ENCODE measurements around the gene MACROD2.

MACROD2 gene

DNA sequence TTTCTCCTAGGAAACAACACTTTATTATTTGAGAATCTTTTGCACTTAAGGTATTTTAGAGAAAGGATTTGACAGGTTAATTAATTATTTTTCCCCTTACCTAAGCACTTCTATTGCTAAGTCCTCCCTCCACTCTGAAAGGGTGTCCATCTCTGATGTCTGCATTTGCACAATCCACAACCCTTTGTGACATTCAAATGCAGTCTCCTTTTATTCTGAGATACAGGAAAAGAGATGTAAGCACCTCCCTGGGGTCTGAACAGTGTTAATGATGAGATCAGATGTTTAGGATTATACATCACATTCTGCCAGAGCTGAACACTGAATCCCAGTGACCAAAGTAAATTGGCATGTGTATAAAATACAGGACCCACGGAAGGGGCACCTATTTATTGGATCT lies 1206.3 kb downstream of the MACROD2 start:
- DNase-seq = no peak

DNA sequence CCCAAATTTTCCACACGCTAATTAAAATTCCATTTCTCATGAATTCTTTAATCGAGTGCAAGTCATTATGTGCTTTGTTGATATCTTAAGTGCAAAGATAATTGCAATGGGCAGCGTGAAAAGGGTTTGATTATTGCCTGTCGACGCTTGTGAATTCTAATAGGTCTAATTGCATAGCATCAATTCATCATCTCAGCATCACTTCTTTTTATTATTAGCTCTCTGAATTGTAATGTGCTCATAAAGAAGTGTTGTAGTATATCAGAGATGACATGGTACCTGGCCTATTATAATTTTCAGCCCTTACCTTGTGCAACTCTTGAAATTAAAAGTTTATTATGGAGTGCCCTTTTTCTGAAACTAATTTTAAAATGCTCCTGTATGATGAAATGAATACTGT lies 1208.9 kb downstream of the MACROD2 start:
- DNase-seq = no peak

DNA sequence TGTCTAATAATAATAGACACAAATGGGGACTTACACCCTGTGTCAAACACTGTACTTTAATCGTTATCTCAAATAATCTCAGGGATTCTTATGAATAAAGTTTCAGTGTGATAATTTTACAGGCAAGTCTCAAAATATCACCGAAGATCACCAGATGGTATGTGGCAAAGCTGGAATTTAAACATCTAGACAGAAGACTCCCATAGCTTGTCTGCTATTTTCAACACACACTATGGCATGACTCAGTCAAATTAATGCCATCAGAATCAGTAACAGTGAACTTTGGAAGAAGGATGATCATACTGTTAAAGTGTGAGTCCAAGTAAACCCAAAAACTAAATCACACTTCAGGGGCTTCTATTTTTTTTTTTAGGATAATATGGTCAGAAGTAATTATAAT lies 1209.7 kb downstream of the MACROD2 start:
- DNase-seq = no peak

DNA sequence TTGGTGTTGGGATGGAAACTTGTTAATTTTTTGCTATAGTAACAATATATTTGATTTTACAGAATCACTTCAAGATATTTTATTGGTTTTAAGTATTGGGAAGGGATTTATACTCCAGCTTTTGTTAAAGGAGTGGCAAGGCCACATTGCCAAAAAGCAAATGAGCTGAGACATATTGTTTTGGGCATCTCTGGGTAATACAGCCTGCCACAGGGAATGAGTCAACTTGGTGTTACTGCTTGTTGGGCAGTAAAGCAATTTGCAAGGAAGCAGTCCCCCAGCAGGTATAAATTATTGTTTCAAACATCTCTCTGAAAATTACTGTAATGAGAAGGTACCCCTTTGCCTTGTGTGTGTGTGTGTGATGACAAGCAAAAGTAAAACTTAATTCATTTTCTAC lies 1210.4 kb downstream of the MACROD2 start:
- no peak for DNase-seq

DNA sequence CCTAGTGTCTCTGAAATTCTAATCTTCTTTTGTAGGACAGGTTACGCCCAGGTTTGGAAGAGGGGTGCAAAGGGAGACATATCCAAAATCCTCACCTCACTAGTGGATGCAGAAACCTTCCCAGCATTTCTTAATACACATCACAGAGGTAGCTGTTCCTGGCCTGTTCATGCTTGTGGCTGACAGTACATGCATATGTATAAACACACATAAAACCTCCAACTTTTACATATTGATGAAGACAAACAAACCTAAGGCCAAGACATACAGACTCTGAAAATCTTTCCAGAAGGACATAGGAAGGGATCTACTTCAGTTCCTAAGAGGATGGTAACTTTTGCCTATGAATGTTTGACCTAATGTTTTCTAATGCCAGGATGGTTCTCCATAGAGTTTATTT lies 1214.2 kb downstream of the MACROD2 start:
- no peak for DNase-seq

DNA sequence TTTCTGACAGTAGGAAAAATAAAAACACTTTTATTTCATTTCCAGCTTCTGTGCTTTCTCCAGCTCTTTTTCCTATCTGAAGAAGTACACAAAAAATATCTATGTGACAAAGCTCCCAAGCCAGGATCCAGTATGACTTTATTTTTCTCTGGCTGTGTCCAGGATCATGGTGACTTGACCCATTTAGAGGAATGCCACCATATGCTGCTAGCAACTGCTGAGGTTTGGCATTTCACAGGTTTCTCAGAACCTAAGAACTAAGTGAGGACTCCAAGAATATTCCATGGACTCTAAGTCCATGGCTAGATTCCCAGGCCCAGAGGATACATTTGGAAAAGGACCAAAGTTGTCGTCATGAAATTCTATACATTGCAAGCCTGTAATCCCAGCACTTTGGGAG lies 1218.7 kb downstream of the MACROD2 start:
- DNase-seq = no peak

DNA sequence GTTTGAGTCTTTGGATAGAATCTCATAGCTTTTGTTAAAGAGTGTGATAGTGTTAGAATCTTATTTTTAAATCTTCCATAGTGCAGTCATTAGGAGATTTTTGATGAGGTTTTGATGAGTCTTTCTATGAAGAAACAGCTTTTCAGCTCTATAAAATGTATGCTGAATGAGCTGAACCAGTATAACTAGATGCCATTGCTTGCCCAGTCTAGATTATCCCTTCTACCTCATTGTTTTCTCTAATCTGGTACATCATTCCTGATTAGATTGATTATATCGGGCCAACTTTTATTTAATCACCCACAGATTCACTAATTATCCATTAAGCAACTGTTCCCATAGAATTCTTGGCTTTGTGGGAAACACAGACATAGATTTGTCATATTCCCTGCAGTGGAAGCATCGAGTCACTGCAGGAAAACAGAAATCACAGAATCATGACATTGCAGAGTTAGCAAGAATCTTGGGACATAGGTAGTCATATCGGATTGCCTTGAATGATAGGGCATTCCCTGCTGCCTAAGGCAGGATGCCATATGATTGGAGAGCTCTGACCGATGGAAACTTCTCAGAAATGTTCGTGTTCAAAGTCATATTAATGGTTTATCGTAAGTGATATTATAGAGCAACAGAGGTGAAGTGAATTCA lies 1224.8 kb downstream of the MACROD2 start:
- no peak for DNase-seq

DNA sequence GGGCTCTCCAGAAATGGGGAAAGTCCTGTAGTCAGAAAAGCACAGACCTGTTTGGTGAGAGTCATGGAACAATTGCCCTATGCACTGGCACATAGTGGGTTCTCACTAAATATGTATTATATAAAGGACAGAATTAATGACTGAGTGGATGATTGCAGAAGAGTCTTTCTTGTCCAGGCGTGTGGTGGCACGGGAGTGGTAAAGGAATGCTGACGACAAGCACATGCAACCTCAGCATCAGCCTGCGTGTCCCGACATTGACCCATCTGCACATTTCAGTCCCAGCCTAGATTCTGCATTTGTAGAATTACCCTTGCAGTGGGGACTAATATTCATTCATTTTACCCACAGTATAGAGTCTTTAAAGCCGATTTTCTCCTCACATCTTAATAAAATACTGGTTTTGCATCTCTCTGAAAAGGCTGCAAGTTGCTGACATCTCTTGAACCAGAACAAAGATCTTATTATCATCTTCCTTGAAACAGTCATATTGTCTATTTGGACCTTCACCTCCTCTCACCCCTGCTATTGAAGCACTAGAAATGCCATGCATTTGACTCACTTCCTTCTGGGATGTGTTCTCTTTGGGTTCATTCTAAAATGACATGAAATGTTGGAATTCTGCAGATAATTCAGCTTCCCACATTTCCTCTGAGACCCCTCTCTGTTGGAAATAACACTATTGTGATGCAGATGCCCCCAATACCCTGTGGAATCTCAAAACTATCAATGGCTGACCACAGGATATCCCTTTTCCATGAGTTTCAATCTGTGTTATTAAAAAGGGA lies 1225.7 kb downstream of the MACROD2 start:
- DNase-seq = no peak

DNA sequence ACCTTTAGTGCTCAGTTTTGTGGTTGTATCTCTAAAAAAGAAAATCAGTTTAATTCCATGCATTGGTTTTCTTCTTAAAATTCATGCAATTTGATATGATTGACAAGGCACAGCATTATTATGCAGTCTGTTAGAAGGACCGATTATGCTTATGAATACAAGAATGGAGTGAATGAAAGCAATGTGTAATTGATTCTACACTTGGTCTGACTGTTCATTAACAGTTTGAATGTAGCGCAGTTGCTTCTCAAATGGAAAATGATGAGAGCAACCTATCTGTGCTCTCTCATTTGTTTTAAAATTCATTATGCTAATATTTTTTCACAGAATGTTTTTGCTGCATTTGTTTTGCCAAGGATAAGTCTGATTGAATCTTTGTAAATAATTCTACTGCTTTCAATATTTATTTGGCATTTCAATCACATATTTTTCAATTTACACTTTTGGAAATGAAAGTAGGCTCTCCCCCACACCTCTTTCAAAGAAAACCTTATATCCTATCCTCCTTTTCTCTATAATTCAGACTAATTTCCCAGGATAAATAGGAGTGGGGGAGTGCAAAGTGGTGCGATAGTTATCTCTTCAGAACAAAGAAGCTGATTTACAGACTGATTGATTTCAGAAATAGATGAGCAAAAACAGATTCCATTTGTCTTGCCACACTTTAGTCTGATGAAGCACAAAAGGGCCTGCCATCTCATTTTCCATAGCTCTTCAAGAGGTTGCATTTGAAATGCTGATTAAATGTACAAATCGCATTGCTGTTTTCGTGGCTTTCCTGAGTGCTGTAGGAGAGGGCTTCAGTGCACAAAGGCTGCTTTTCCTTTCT lies 1227.4 kb downstream of the MACROD2 start:
- no peak for DNase-seq

DNA sequence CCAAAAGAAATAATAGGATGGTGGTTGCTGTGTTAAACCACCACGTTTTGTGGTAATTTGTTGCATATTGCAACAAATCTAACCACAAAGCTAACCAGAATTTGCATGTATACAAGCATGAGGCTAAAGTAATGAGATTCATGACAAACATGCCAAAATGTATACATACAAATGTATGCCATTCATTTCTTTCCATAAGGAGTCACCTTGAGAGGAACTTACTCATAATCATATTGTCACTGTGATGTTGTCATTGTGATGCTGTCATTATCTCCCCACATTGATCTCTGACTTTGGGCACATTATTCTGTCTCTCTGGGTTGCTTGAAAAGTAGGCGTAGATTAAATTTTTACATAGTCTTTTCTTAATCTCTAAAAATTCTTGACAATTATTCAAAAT lies 1228.9 kb downstream of the MACROD2 start:
- no peak for DNase-seq

DNA sequence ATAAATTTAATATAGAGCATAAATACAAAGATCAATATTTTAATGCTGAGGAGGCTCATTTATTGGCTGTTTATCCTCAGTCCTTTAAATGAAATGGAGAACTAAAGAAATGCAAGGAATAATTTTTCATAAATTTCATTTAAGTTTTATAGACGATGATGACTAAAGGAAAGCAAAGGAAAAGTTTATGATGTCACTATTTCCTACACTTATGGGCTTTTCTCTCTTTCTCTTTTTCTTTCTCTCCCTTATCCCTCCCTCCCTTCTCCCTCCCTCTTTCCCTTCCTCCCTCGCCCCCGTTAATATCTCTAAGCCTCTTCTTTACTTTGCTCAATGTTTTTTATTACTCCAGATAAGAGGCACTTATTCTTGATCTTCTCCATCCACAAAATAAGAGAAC lies 1231.8 kb downstream of the MACROD2 start:
- DNase-seq = no peak

DNA sequence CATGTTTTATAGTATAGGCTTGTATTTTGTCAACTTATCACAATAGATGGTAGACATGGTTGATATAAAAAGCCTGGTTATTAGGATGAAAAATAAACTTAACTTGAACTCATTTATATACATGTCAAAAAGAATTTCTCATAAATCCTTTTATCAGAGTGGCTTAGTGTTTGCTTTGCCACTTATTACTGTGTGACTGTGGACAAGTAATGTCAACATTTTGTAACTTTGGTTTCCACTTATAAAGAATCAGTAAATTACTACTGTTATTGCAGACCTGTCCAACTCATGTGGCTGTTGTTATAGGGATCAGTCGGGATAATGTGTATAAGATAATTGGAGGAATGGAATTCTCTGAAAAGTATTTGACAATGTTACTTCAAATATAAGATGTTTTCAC lies 1236.9 kb downstream of the MACROD2 start:
- DNase-seq = no peak

DNA sequence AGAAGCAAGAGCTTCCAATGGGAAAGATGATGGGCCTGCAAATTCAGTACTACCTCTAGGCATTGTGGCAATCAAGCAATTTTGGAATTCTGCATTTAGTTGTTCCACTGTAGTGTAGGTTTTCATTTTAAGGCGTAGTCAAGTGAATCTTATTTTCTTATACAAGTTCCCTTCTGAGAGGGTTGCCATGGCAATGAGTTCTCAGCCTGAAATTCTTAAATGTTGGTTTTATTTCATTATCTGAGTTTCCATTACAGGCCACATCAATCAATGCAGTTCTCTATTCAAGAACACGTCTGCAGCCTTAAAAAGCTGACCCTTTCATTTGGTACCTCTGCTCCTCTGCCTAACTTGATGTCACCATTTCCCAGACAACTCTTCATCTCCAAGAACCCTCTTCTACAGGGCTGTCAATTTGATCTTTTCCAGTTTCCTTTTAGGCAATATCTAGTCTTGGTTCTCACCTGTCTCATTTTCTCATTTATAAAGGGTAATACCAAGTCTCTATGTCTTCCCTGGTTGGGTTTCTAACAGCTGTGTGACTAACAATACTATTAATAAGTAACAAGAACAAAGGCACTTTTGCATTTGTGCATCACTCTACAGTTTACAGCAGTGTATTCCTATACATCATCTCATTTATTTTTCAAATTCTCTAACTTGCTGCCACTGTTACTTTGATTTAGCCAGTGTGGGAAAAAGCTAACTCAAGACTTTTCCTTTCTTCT lies 1240.3 kb downstream of the MACROD2 start:
- DNase-seq = no peak

DNA sequence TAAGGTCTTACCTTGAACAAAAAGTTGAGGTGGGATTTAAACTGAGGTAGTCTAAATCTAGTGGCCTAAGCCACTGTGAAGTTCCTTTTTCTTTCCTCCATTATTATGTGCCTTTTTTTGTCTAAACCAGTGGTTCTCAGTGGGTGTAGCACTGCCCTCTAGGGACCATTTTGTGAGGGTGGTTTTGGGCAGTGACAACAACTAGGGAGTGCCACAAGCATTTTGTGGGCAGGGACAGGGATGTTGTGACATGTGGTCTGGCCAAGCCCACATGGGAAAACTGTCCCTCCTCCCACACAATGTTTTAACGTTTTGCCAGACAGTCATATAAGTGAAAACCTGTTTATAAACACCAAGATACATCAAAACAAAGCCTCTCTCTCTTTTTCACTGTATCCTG lies 1241.5 kb downstream of the MACROD2 start:
- DNase-seq = no peak

DNA sequence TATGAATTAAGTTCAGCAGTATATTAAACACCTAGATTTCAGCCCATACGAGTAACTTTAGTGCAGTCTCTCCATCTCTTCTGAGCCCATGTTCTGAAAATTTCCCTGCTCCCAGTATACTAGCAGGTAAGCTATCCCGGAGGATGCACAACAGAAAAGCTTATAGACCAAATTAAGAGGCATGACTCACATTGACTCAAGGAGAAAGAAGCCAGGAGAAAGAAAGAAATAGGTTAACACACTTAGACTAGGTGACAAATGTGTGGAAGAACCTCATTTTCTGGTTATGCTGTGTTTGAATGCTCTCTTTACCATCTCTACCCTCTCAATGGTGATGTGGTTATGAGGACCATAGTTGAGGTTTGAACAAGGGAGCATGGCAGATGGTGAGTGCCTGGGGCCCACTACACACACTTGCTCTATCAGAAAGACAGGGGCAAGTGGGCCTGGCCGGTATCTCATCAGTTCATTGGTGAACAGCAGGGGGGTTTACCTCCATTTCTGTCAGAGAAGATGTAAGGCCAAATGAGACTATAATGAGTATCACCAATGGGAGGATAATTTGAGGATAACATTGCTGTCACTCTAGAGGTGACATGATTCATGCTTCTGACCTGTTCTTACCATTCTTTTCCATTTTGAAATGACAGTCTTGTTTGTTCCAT lies 1244.4 kb downstream of the MACROD2 start:
- no peak for DNase-seq

DNA sequence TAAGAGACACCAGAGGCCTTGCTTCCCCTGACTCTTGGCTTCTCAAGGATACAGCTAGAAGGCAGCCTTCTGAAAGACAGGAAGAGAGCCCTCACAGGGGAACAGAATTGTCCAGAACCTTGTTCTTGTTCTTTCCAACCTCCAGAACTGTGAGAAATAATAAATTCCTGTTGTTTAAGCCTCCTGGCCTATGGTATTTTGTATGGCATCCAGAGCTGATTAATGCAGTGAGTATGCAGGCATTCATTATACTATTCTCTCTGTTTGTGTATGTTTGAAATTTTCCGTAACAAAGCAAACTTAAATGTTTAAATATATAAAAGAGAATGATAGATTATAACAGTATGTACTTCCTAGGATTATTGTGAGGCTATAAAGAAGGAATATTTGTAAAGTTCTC lies 1245.5 kb downstream of the MACROD2 start:
- no peak for DNase-seq

DNA sequence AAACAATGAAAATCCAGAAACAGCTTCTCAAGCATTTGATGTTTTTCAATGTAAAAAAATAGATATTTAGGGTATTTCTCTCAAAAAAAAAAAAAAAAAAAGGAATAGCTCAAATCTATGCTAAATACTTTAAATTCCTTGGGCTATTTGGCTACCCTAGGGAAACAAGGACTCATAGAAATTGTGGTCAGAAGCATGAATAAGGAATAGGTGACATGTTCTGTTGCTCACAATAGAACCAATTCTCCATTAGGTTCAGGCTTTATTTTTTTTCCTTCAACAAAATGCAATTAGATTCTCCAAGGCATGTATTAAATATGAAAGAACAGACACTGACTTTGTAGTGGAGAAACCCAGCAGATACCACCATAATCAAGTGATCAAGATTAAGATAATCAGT lies 1246.4 kb downstream of the MACROD2 start:
- no peak for DNase-seq

DNA sequence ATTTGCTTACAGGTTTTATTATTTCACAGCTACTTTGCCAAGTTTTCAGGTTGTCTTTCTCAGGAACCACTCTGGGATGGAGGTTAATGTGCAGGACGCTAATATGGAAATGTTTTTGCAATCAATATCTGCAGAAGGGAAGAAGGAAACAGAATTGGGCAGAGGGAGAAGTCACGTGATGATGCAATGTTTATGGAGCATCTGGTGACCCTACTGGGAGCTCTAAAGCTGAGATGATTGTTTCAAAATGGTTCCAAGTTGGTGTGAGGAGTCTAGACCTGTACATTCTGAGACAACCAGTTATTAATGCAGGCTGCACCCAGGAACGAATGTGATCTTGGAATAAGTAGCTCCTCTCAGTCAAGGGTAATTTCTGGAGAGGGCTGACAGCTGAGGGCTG lies 1247.5 kb downstream of the MACROD2 start:
- no peak for DNase-seq

DNA sequence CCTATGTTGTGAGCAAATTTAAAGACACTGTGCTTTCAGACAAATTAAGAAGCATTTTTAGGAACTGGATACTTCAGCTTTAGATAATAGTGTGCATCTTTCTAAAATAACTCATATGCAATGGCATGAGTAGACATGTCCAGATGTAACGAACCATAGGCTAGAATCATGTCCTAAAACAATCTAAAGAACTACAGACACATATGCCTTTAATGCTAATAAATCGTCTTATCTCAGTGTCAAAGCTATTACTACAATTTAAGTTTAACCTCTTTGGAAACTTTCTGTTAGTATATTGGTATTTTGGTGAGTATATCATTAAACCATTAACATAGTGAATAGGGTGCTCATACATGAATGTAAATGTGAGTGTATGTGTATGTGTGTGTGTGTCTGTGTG lies 1250.6 kb downstream of the MACROD2 start:
- DNase-seq = no peak

DNA sequence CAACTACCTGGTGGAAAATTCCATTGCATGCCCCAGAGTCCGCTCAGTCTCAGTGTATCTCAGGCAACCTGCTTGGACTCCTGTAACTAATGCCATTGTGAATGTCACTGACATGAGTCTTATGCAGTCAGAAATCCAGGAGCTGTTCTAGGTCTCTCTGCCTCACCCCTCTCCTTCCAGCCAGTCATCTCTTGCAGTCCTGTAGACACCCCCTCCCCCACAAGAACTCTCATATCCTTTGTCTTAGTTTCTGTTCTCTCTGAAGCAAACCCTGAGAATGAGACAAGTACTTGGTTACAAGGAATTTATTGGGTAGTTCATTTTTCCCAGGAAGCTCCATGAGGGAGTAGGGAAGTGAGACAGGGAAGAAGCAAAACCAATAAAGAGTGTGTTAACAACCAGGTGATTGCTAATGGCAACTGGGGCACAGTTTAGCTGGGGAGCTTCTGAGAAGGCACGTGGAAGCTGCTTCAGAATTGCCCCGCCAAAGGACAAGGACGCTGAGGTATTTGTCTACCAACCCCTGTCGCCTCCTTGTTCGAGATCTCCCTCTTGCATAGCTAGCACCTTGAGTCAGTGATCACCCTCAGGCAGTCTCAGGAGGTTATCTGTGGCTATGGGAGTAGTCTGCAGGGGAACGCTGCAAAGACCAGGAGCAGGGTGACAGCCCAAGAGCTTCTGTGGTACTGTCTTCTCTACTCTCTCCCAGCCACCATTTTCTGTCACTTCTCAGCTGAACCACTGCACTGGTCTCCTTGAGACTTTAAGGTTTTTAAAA lies 1253.5 kb downstream of the MACROD2 start:
- no peak for DNase-seq

DNA sequence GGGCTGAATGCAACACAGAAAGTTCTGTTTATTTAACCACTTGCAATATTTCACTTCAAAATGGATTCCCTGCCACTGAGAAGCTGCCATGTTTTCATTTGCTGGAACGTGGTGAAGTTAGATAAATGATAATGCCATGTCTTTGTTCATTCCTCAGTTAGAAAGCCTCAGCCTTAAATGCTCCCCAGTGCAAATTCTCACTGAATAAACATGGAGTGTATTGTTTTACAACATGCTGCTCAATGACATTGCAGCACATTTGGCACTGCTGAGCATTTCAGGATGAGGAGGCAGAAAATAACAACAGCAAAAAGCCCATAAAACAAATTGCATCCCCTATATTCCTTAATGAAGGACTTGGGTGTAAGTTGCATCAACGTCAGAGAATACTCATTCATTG lies 1255.9 kb downstream of the MACROD2 start:
- DNase-seq = no peak

DNA sequence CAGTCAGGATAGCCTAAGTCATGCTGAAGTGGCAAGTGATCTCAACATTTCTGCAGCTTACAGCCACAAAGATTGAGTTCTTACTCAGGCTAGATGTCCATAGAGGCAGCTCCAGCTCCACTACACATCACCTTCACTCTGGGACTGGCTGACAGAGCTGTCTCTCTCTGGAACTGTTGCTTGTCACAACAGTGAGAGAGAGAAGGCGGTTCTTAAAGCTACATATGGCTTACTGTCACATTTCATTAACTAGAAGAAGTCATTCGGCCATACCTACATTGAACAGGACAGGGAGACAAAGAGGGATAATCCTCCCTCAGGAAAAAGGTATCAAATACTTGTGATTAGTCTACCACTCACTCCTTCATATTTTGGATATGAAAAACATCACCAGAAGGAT lies 1257.0 kb downstream of the MACROD2 start:
- no peak for DNase-seq
